GM12801 (cell line): ENCODE results near the gene GRB10.

Source experiments
- CTCF ChIP-seq: IDR thresholded peaks from one replicate; pipeline ENCODE4 v1.5.1; 2011; ENCODE audit warnings: control low read depth; ENCODE audit not compliant: insufficient read length; ENCODE audit errors: extremely low read depth

The GRB10 gene

GRCh38 chr7:50812841-50813475 is 30.3 kb upstream of the GRB10 start:
- no peak for TF ChIP-seq CTCF

GRCh38 chr7:50812094-50812493 is 29.4 kb upstream of the GRB10 start:
- no peak for TF ChIP-seq CTCF

GRCh38 chr7:50808282-50808888 is 25.7 kb upstream of the GRB10 start:
- no peak for TF ChIP-seq CTCF

GRCh38 chr7:50807026-50807730 is 24.5 kb upstream of the GRB10 start:
- TF ChIP-seq CTCF = no peak

- TF ChIP-seq CTCF = no peak
These were observed 23.4 kb upstream of the GRB10 start for GRCh38 chr7:50806143-50806542.

GRCh38 chr7:50805447-50806125 is 22.9 kb upstream of the GRB10 start:
- TF ChIP-seq CTCF = no peak
